ENCODE results near the gene STK11.

The STK11 gene

GRCh38 chr19:1205114-1206099 lies at the start of gene STK11:
Gene STK11, plus strand, starts transcription at chr19:1205778. Its CDS starts 1,136 bp downstream, at chr19:1206914.
- peak; percentile 99 for DNase-seq (ENCODE audit: low read depth)

GRCh38 chr19:1156305-1156801 lies 49.2 kb upstream of the STK11 start:
- DNase-seq (ENCODE audit: low read depth): no peak

GRCh38 chr19:1156830-1157615 lies 48.6 kb upstream of the STK11 start:
- no peak for DNase-seq (ENCODE audit: low read depth)

DNA sequence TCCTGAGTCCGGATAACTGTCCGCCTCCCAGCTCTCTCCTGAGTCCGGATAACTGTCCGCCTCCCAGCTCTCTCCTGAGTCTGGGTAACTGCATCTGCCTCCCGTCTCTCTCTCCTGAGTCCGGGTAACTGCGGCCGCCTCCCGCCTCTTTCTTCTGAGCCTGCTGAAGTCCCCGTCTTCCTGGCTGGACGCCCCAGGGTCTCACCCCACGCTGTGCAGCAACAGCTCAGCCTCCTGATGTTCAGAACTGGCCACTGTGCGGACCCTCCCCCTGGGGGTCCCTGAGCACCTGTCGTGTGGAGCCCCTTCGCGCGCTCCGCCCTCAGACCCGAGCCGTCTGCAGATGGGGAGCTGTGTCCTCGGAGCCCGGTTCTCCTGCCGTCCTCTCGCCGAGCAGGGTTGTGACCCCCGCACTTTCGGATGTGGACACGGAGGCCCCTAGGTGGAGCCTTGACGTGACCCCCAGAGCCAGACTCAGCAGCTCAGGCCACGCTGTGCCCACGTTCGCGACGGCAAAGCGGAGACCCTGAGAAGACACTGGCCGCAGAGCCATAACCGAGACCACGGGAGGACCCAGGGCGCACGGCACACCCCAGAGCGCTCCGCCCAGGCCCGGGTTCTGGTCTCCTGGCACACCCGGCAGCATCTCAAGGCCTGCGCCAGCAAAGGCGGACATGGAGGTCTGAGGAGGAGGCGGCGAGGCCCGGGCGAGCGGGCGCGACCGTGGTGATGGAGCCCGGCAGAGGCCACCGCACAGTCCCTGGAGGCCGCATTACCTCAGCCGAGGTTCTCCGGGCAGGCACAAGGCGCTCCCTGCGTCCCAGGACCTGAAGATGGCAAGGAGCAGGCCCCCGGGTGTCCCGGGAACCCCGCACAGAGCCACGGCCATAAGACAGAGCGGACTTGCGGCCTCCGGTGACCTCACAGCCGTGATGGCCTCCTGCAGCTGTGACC lies 47.4 kb upstream of the STK11 start:
- no peak for DNase-seq (ENCODE audit: low read depth)

GRCh38 chr19:1158885-1159448 lies 46.6 kb upstream of the STK11 start:
- DNase-seq (ENCODE audit: low read depth): no peak

DNA sequence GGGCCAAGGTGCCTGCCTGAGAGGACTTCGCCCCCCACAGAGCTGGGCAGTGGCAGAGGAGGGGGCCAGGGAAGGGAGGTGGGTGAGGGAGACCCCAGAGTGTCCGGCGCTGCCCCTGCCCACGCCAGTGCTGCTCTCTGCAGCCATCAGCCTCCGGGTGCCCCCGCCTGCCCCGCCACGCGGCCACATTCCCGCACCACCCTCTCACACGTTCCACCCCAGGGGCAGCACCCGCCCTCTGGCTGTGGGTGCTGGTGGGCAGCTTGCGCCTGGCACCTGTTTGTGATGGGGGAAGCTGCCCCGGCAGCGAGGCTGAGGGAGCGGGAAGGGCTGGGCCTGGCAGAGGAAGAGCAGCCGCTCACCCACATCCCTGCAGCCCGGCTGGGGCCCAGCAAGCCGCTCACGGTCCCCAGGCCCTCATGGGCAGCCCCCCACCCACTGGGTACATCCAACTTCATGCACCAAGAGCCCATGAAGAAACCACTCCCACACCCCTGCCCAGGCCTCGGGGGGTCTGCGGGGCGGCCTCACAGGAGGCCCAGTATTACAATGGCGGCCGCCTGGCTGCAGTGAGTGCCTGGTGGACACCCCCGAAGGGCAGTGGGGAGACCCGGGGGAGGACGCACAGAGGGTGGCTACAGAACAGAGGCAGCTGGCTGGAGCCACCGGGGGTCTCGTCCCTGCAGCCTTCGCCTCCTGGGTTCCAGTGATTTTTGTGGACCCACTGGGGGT lies 45.5 kb upstream of the STK11 start:
- no peak for DNase-seq (ENCODE audit: low read depth)

- DNase-seq (ENCODE audit: low read depth): no peak
Observed at GRCh38 chr19:1161716-1162115, 43.9 kb upstream of the STK11 start.

GRCh38 chr19:1162404-1163282 lies 42.9 kb upstream of the STK11 start:
- DNase-seq (ENCODE audit: low read depth): no peak

DNA sequence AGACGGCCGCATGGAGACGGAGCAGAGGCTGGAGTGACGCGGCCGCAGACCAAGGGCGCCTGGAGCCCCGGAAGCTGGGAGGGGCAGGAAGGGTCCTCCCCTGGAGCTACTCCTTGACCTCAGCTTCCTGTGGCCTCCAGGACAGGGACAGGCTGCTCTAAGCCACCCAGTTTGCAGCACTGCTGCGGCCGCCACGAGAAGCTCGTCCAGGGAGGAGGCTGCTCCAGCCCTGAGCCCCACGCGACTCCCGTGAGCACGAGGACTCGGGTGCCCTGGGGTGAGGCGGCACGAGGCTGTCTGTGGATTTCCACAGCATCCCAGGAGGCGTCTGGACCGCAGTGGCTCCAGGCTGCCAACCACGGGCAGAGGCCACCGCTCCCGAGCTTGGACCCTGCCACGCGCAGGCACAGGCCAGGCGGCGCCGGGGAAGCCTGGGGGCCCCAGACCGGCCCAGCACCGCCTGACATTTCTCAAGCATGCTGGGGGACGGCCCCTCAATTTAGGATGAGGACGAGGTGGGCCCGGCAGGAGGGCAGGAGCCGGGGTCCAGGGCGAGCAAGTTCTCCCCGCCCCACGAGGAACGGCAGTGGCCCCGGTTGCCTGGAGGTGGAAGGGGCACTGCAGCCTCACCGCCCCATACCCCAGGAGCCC lies 42.2 kb upstream of the STK11 start:
- no peak for DNase-seq (ENCODE audit: low read depth)

DNA sequence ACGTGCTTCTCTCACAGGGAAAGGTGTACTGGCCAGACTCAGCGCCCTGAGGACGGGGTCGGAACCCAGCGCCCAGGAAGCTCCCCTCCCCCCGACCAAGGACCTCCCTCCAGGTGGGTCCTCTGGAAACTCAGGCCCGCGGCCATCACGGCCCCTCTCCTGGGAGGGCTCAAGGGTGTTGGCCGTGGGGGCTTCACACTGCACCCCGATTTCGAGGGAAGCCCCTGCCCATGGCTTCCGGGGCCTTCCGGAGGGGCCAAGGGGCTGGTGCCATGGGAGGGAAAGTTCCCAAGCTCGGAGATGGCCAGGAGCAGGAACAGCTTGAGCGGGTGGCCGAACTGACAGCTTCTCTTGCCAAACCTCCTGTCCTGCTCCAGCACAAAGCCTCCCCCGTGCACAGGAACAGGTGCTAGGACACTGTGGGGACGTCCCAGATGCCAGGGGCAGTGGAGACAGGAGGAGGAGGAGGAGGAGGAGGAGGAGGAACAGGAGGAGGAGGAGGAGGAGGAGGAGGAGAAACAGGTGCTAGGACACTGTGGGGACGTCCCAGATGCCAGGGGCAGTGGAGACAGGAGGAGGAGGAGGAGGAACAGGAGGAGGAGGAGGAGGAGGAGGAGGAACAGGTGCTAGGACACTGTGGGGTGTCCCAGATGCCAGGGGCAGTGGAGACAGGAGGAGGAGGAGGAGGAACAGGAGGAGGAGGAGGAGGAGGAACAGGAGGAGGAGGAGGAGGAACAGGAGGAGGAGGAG lies 41.5 kb upstream of the STK11 start:
- DNase-seq (ENCODE audit: low read depth): no peak

- DNase-seq (ENCODE audit: low read depth): no peak
Observed at GRCh38 chr19:1164684-1165531, 40.7 kb upstream of the STK11 start.

DNA sequence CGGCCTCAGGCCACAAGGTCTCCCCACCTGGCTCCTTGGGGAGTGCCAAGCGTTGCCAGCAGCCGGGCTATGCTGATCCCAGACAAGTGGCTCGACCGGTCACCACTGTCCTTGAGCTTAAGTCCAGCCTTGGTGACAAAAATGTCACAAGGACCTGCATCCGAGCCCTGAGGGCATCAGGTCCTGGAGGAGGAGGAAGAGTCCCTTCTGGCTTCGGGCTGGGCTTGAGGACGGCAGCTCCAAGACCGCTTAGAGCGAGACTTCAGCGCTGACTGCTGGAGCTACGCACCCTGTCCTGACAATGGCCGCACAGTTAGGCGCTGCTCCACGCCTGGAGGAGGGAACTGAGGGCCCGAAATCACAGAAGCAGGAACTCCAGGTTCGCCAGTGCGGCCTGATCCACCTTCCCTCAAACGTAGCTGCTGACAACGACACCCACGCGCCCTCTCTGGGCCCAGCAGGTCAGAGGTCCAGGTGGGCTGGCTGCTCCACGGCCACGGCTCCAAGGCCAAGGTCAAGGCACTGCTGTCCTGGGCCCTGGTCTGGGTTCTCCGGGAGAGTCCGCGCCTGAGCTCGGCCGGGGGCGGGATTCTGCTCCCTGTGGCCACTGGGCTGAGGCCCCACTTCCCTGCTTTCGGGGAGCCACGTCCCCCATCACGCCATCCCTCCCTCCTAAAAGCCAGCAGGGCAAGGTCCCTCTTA lies 38.6 kb upstream of the STK11 start:
- DNase-seq (ENCODE audit: low read depth): no peak

DNA sequence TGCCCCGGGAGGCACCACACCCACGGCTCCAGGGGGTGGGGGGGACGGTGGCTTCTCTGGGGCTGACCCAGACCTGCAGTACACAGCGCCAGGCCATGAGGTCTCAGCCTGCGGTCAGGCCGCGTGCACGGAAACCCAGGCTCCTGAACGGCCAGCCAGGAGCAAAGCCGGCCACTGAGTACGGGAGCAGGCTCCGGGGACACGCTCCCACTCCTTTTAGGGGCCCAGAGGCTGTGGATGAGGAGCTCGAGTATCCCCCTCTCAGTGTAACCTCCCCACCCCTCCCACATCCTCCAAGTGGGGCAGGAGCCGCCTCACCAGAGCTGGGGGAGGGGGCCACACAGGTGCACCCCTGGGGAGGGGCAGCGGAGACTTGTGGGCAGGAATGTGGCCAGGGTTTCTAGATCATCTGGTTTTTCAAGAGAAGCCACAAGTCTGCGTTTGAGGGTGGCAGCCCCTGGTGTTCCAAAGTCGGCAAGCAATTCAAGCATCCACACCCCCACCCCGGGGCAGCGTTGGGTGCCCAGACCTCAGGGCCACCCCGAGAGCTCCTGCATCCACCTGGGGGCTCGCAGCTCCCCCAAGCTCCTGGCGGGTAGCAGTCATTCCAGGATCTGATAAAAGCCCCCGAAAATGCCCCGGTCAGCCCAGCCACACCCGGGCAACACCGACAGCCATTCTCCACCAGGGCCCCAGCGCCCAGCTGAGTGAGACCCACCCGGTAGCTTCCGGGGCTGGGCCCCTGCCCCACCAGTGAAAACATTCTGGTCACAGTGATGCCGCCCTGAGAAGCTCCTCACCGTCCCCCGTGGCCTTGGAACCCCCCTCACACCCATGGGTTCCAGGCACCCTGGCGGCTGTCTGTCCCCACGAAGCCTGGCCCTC lies 37.6 kb upstream of the STK11 start:
- DNase-seq (ENCODE audit: low read depth): no peak

- no peak for DNase-seq (ENCODE audit: low read depth)
Observed at GRCh38 chr19:1168572-1169410, 36.8 kb upstream of the STK11 start.

DNA sequence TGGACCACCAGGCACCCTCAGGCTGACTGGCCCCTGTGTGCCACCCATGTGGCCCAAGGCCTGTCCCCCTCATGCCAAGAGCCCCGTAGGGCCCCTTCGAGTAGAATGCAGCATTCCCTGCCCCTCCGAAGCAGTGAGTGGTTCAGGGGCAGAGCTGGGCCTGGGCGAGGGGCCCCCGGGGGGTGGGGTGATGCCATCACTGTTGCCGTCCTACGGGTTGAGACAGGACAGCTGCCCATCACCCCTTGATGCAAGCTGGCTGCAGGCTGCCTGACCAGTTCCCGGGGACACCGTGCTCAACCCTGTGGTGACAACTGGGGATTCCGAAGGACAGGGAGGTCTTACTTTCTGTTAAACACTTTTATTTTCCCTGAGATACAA lies 36.2 kb upstream of the STK11 start:
- DNase-seq (ENCODE audit: low read depth): no peak

Measured in activated gamma-delta T cell treated with anti-CD3 and anti-CD28 coated beads, Interleukin-2, amount 50 U/mL, for 16 hours (primary cell).